HG03097 (cell line): ENCODE measurements around the gene MVB12B.
A peak's percentile ranks its signal among the peaks of the same experiment; 100 is the strongest.
"Not testable (repeated sequence)": the region's sequence is repeated elsewhere in the genome, so short reads cannot be mapped to it uniquely, and the experiment has no call there.

Source experiments
- ATAC-seq: cut with Tn5 transposase; IDR thresholded peaks from one replicate; pipeline ENCODE4 v1.9.1; 2021; ENCODE audit not compliant: unreplicated experiment, low FRiP score

MVB12B gene

GRCh38 chr9:126463426-126463825 lies 136.8 kb downstream of the MVB12B start:
- no peak for ATAC-seq

GRCh38 chr9:126464694-126465441 lies 138.2 kb downstream of the MVB12B start:
- ATAC-seq: no peak

- no peak for ATAC-seq
Observed at GRCh38 chr9:126465977-126466376, 139.3 kb downstream of the MVB12B start.

GRCh38 chr9:126468141-126468825 lies 141.7 kb downstream of the MVB12B start:
- ATAC-seq: no peak

GRCh38 chr9:126470241-126470993 lies 143.8 kb downstream of the MVB12B start:
- ATAC-seq: peak; percentile 19

- ATAC-seq: peak; percentile 61
Observed at GRCh38 chr9:126471084-126471624, 144.5 kb downstream of the MVB12B start.

- no peak for ATAC-seq
Observed at GRCh38 chr9:126472198-126472947, 145.7 kb downstream of the MVB12B start.

GRCh38 chr9:126472948-126473298 lies 146.3 kb downstream of the MVB12B start:
- no peak for ATAC-seq

- no peak for ATAC-seq
Observed at GRCh38 chr9:126474206-126474765, 147.7 kb downstream of the MVB12B start.

GRCh38 chr9:126474786-126475485 lies 148.3 kb downstream of the MVB12B start:
- ATAC-seq: no peak

GRCh38 chr9:126475933-126476555 lies 149.4 kb downstream of the MVB12B start:
- no peak for ATAC-seq

- ATAC-seq: not testable (repeated sequence)
Observed at GRCh38 chr9:126477432-126477831, 150.8 kb downstream of the MVB12B start.

- no peak for ATAC-seq
Observed at GRCh38 chr9:126478216-126478981, 151.8 kb downstream of the MVB12B start.

GRCh38 chr9:126479515-126479914 lies 152.9 kb downstream of the MVB12B start:
- no peak for ATAC-seq

- no peak for ATAC-seq
Observed at GRCh38 chr9:126480813-126481212, 154.2 kb downstream of the MVB12B start.

- no peak for ATAC-seq
Observed at GRCh38 chr9:126481862-126482261, 155.2 kb downstream of the MVB12B start.

GRCh38 chr9:126482361-126483044 lies 155.9 kb downstream of the MVB12B start:
- ATAC-seq: no peak
